Measurements from ENCODE around the gene CLDN16. TPM values are rescaled to one million over a fixed set of nuclear protein-coding genes. Genes with fewer than 3 reads are reported as not detected.
A peak's percentile ranks its signal among the peaks of the same experiment; 100 is the strongest.

CLDN16 gene
- total and polyA plus RNA-seq, 2 of the 4 experiments (the other 2 are of a cell fraction), result under 0.01 to 0.09 TPM

DNA sequence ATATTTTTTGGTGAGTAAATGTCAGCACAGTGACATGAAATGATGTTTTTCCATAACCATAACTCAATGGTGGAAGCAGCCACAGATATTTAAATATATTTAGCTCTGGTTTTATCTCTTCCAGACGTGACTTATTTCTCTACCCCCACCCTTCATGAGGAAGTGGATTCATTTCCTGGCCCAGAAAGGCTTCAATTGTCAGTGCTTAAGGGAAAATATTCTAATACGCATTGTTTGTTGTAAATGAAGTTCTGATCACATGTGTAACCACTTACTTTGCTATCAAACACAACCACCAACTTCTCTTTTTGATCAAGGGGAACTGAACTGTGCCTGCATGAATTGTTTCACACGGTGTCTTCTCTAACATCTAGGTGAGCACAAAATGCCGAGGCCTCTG, 14.0 kb downstream of the CLDN16 start:
- no peak overlapping the region for H3K14ac ChIP-seq (replicated peaks; ENCODE audit: low read depth, low read length)
- no peak overlapping the region for H2AFZ ChIP-seq (replicated peaks; ENCODE audit: low read length, poor library complexity)
- no peak overlapping the region for H3K4ac ChIP-seq (ENCODE audit: low read depth, low read length)
- H4K8ac ChIP-seq (ENCODE audit: low read depth in 2 of 2, low read length in 2 of 2), result no peak overlapping the region
- H3K36me3 ChIP-seq (ENCODE audit: control insufficient read depth, insufficient read depth, low read length), result no peaks in the 10 kb centered on the region
- H3K27ac ChIP-seq (ENCODE audit: insufficient read depth, low read length), result no peak overlapping the region
- no peak overlapping the region for H2BK15ac ChIP-seq (ENCODE audit: low read depth, low read length)
- ChIA-PET CTCF (interaction anchor here (0.9 to 1.6 kb wide), 2 partner anchors 11 to 20 kb away, joined by 3 read pairs; no protein-coding TSS in a partner anchor), POLR2A (ENCODE audit: unreplicated experiment) (no interaction called here)
- no peaks in the 10 kb centered on the region for H3K9me3 ChIP-seq (ENCODE audit: control insufficient read depth, insufficient read depth, low read length)
- no peak for DNase-seq
- no peak overlapping the region for H4K91ac ChIP-seq (ENCODE audit: insufficient read depth, low read depth, low read length)
- no peak overlapping the region for H3K23ac ChIP-seq (ENCODE audit: low read depth, low read length)
- H4K5ac ChIP-seq (ENCODE audit: low read depth, low read length), result no peak overlapping the region
- H3K4me2 ChIP-seq (ENCODE audit: low read depth, low read length), result no peak overlapping the region
- H2BK20ac ChIP-seq (ENCODE audit: low read depth, low read length), result no peak overlapping the region
- H3K27me3 ChIP-seq (ENCODE audit: control insufficient read depth, insufficient read depth, low read length), result no peaks in the 10 kb centered on the region
- H3K9ac ChIP-seq (ENCODE audit: low read depth, low read length), result no peak overlapping the region
- peak overlapping the region; percentile 50 for H2AK9ac ChIP-seq (replicated peaks; ENCODE audit: low read depth, low read length, poor library complexity)
- no peak overlapping the region for H2BK5ac ChIP-seq (ENCODE audit: low read depth, low read length, poor library complexity, severe bottlenecking)
- no TSS peak for BruUV-seq (replicated peaks)
- H3K56ac ChIP-seq (ENCODE audit: extremely low read depth, insufficient read depth, low read length), result no peak overlapping the region
- no peak overlapping the region for H2BK120ac ChIP-seq (ENCODE audit: low read depth, low read length)
- no peak overlapping the region for H3K4me3 ChIP-seq (ENCODE audit: insufficient read depth, low read depth, low read length)
- dilution Hi-C loops (cut with HindIII; ENCODE audit: low sequenced_read_pairs, unreplicated experiment) (no loop called here), in situ Hi-C loops (cut with MboI; ENCODE audit: low sequenced_read_pairs) (no loop called here), intact Hi-C loops (cut with micrococcal nuclease) (no loop called here)
- no peaks in the 10 kb centered on the region for H4K20me1 ChIP-seq (ENCODE audit: insufficient read depth, low read length)
- no peak overlapping the region for H3K18ac ChIP-seq (ENCODE audit: low read depth, low read length)
- ATAC-seq (ENCODE audit: low read depth), result no peak
- peaks cover 3% of the 10 kb centered on the region for H3K4me1 ChIP-seq (ENCODE audit: control insufficient read depth, insufficient read depth, low read length)
- 66% methylated on average over 2 of the region's 4 CpGs; no CpG with 5 or more reads in 1 of the 2 experiments for WGBS, 2 experiments (ENCODE audit: extremely low coverage in 2 of 2, insufficient read length in 1 of 2)
- H3K79me1 ChIP-seq (ENCODE audit: low read depth in 1 of 2, low read length in 2 of 2), result no peaks in the 10 kb centered on the region
- TF ChIP-seq SMC3 (IDR thresholded peaks at IDR 0.05; ENCODE audit: low read depth, low read length) (no peak), RFX5 (IDR thresholded peaks at IDR 0.05; ENCODE audit: low read depth, low read length) (no peak), RCOR1 (IDR thresholded peaks at IDR 0.05; ENCODE audit: insufficient replicate concordance, low read length) (no peak), NFE2L2 (IDR thresholded peaks at IDR 0.05; ENCODE audit: low read depth, low read length) (no peak), BHLHE40 (IDR thresholded peaks at IDR 0.05; ENCODE audit: low read depth, low read length) (no peak), RAD21 (IDR thresholded peaks at IDR 0.05; ENCODE audit: low read length) (no peak), MXI1 (IDR thresholded peaks at IDR 0.05; ENCODE audit: borderline replicate concordance, low read depth, low read length) (no peak), FOS (IDR thresholded peaks at IDR 0.05; ENCODE audit: low read depth, low read length) (no peak), CEBPB (IDR thresholded peaks at IDR 0.05; ENCODE audit: low read depth, low read length) (no peak), CHD1 (IDR thresholded peaks at IDR 0.05; ENCODE audit: low read depth, low read length) (no peak), MAZ (IDR thresholded peaks at IDR 0.05; ENCODE audit: borderline replicate concordance, low read depth, low read length) (no peak), MAFK (IDR thresholded peaks at IDR 0.05; ENCODE audit: low read depth, low read length) (no peak), POLR2A (IDR thresholded peaks at IDR 0.05; ENCODE audit: low read depth, low read length) (no peak)
- TF ChIP-seq, protein P1, sequence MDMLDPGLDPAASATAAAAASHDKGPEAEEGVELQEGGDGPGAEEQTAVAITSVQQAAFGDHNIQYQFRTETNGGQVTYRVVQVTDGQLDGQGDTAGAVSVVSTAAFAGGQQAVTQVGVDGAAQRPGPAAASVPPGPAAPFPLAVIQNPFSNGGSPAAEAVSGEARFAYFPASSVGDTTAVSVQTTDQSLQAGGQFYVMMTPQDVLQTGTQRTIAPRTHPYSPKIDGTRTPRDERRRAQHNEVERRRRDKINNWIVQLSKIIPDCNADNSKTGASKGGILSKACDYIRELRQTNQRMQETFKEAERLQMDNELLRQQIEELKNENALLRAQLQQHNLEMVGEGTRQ (IDR thresholded peaks at IDR 0.05; ENCODE audit: low read depth, low read length), result no peak
- TF ChIP-seq, protein P2, sequence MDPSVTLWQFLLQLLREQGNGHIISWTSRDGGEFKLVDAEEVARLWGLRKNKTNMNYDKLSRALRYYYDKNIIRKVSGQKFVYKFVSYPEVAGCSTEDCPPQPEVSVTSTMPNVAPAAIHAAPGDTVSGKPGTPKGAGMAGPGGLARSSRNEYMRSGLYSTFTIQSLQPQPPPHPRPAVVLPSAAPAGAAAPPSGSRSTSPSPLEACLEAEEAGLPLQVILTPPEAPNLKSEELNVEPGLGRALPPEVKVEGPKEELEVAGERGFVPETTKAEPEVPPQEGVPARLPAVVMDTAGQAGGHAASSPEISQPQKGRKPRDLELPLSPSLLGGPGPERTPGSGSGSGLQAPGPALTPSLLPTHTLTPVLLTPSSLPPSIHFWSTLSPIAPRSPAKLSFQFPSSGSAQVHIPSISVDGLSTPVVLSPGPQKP (IDR thresholded peaks at IDR 0.05; ENCODE audit: borderline replicate concordance, low read depth, low read length), result no peak
- TF ChIP-seq, protein P3, sequence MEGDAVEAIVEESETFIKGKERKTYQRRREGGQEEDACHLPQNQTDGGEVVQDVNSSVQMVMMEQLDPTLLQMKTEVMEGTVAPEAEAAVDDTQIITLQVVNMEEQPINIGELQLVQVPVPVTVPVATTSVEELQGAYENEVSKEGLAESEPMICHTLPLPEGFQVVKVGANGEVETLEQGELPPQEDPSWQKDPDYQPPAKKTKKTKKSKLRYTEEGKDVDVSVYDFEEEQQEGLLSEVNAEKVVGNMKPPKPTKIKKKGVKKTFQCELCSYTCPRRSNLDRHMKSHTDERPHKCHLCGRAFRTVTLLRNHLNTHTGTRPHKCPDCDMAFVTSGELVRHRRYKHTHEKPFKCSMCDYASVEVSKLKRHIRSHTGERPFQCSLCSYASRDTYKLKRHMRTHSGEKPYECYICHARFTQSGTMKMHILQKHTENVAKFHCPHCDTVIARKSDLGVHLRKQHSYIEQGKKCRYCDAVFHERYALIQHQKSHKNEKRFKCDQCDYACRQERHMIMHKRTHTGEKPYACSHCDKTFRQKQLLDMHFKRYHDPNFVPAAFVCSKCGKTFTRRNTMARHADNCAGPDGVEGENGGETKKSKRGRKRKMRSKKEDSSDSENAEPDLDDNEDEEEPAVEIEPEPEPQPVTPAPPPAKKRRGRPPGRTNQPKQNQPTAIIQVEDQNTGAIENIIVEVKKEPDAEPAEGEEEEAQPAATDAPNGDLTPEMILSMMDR (conservative IDR thresholded peaks at IDR 0.05; ENCODE audit: low read depth, low read length), result no peak
- H2AK5ac ChIP-seq (ENCODE audit: low read depth, low read length), result no peak overlapping the region
- H3K9me1 ChIP-seq (ENCODE audit: insufficient read depth, low read length), result no peaks in the 10 kb centered on the region
